Stomach (tissue), 9 donors: ENCODE results near the gene TMEM17. TPM values are rescaled to one million over a fixed set of nuclear protein-coding genes. Genes with fewer than 3 reads are reported as not detected.

Experiments used
- DNase-seq, 2 donors: peaks; one replicate each; pipeline versions ENCODE4 v3.0.0 to v3.0.0-alpha.2; 2013 to 2019
- H3K27ac ChIP-seq, 5 donors: fragments of 200-600 bp in 4 of 5; sonication (generic) in 4 of 5; one replicate each; pipeline ENCODE4 v1.5.1; 2013 to 2019; ENCODE audit warnings: mild to moderate bottlenecking in 1 of 5, moderate library complexity in 1 of 5
- H3K27me3 ChIP-seq, 3 donors: fragments of 200-600 bp; sonication (generic); one replicate each; pipeline ENCODE4 v1.5.1; 2017 to 2019; ENCODE audit warnings: mixed run types in 1 of 3
- H3K36me3 ChIP-seq, 4 donors: fragments of 200-600 bp; sonication (generic); 1 replicate in 3 of 4; 2 replicates in 1 of 4; pipeline ENCODE4 v1.5.1; 2016 to 2019
- H3K4me1 ChIP-seq, 4 donors: fragments of 200-600 bp; sonication (generic); one replicate each; pipeline ENCODE4 v1.5.1; 2016 to 2019
- H3K4me3 ChIP-seq, 4 donors: fragments of 200-600 bp; sonication (generic) in 3 of 4; one replicate each; pipeline ENCODE4 v1.5.1; 2016 to 2019; ENCODE audit warnings: mild to moderate bottlenecking in 1 of 4
- H3K9me3 ChIP-seq, 4 donors: fragments of 200-600 bp; sonication (generic); one replicate each; pipeline ENCODE4 v1.5.1; 2016 to 2019
- EP300 ChIP-seq: sonication (generic); formaldehyde crosslinking; IDR thresholded peaks from one replicate; pipeline ENCODE4 v1.6.1; 2017; ENCODE audit warnings: antibody characterized with exemption
- POLR2A ChIP-seq, 4 donors: fragments of 450-650 bp; IDR thresholded peaks; one replicate each; pipeline ENCODE4 v1.6.1; 2016; ENCODE audit warnings: antibody characterized with exemption in 4 of 4, control low read depth in 2 of 4, mild to moderate bottlenecking in 1 of 4, moderate library complexity in 1 of 4
- POLR2AphosphoS5 ChIP-seq, 3 donors: sonication (generic); formaldehyde crosslinking; IDR thresholded peaks; one replicate each; pipeline ENCODE4 v1.6.1; 2016; ENCODE audit warnings: antibody characterized with exemption in 3 of 3
- WGBS, 5 donors: extraction: QIAGEN DNeasy Blood & Tissue Kit in 3 of 5; methylation state at CpG; one replicate each; pipeline versions ENCODE4 v1.1.5 to v1.1.7; 2013 to 2018; 5-methylcytosine and 5-hydroxymethylcytosine counted together
- intact Hi-C: fragments of 100-400 bp; cut with DNase I; formaldehyde crosslinking; loops from one replicate; pipeline ENCODE4 v1.15.1; 2023; ENCODE audit warnings: low total_unique reads
- polyA plus RNA-seq, 3 donors: library from polyadenylated mRNA; stranded (reverse); fragments of 200-250 nt; gene quantifications; one replicate each; pipeline ENCODE4 v1.2.3, GENCODE V29; 2013
- total RNA-seq, 5 donors: library from RNA; depleted of rRNA; stranded (reverse); fragments of >200 nt; gene quantifications; one replicate each; pipeline versions ENCODE4 v1.1.0 to v1.2.3, GENCODE V29; 2014 to 2016
- TF ChIP-seq, protein P1 (sequence below), 7 experiments: fragments of 450-650 bp in 4 of 7; fragments of 200-600 bp in 3 of 7; sonication (generic) in 3 of 7; IDR thresholded peaks; one replicate each; pipeline ENCODE4 v1.5.1; 2016 to 2019; ENCODE audit warnings: antibody characterized with exemption in 7 of 7, control low read depth in 2 of 7, mild to moderate bottlenecking in 1 of 7
- donor health status: healthy with polysubstance abuse.
- donor health status: Bipolar disorder and iron deficiency.
- donor health status: healthy.

Gene TMEM17
- total and polyA plus RNA-seq, 8 donors = 0.87 to 2.2 (median 1.2) TPM; not detected in 3

DNA sequence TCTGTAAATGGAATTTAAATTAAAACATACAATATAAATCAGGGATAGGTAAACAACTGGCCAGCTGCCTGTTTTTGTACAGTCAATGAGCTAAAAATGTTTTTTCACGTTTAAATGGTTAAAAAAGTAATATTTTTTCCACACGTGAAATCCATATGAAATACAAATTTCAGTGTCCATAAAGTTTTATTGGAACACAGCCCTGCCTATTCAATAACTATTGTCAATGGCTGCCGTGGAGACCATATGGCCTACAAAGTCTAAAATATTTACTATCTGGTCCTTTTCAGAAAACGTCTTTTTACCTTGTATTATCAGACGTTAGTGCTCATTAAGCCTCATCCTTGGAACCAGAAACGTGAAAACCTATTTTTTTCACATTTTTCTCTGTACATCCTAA is 1.3 kb downstream of the TMEM17 start:
- H3K27me3 ChIP-seq = no peaks in the 10 kb centered on the region
- H3K4me1 ChIP-seq = peaks cover 4 to 17% (median 16%) of the 10 kb centered on the region in 4 donors
- H3K27ac ChIP-seq = peak overlapping the region in 3 of 5 donors; percentile 90 to 94 (median 93)
- intact Hi-C loops = no loop called here
- no peak overlapping the region for H3K4me3 ChIP-seq
- TF ChIP-seq, protein P1, sequence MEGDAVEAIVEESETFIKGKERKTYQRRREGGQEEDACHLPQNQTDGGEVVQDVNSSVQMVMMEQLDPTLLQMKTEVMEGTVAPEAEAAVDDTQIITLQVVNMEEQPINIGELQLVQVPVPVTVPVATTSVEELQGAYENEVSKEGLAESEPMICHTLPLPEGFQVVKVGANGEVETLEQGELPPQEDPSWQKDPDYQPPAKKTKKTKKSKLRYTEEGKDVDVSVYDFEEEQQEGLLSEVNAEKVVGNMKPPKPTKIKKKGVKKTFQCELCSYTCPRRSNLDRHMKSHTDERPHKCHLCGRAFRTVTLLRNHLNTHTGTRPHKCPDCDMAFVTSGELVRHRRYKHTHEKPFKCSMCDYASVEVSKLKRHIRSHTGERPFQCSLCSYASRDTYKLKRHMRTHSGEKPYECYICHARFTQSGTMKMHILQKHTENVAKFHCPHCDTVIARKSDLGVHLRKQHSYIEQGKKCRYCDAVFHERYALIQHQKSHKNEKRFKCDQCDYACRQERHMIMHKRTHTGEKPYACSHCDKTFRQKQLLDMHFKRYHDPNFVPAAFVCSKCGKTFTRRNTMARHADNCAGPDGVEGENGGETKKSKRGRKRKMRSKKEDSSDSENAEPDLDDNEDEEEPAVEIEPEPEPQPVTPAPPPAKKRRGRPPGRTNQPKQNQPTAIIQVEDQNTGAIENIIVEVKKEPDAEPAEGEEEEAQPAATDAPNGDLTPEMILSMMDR (IDR thresholded peaks at IDR 0.05) = no peak
- no peak for TF ChIP-seq EP300
- TF ChIP-seq POLR2AphosphoS5 (IDR thresholded peaks at IDR 0.05) = no peak
- no peak for TF ChIP-seq POLR2A (IDR thresholded peaks at IDR 0.05)
- H3K9me3 ChIP-seq = no peaks in the 10 kb centered on the region
- no peaks in the 10 kb centered on the region for H3K36me3 ChIP-seq
- 89 to 94% (median 92%) methylated on average over 6 of the region's 6 CpGs for WGBS, 5 donors
- no peak for DNase-seq

DNA sequence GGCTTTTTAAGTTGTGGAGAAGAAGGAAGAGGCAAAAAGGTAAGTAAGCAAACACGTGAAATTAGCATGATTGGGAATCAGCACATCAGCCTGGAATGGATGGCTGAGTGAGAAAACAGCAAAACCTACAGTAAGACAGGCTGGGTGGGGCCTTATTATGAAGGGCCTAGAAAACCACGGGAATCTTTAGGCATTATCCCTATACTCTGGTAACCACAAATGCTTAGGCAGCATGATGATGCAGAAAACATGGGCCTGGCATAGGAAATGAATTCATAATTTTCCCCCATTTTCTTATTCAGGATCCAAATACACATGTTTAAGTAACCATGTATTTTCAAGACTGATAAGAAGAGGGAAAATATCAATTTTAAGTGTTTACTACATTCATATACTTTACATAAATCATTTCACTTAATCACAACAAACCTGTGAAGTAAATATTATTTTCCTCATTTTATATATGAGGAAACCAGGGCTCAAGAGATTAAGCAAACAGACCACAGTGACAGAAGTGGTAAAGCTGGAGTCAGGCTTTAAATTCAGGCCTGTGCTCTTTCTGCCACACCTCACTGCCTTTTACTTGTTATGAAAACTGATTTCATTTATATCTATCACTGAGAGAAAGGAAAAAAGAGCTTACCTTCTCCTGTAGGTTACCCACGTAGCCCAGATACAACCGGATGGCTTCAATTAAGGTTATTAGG is 4.0 kb downstream of the TMEM17 start:
- TF ChIP-seq POLR2A (IDR thresholded peaks at IDR 0.05) = no peak
- TF ChIP-seq POLR2AphosphoS5 (IDR thresholded peaks at IDR 0.05) = no peak
- TF ChIP-seq, protein P1 (IDR thresholded peaks at IDR 0.05) = no peak
- no peak for TF ChIP-seq EP300
- H3K4me1 ChIP-seq = peaks cover 4 to 17% (median 15%) of the 10 kb centered on the region in 4 donors
- intact Hi-C loops = no loop called here
- no peaks in the 10 kb centered on the region for H3K27me3 ChIP-seq
- no peaks in the 10 kb centered on the region for H3K36me3 ChIP-seq
- WGBS, 5 donors = 56 to 70% (median 68%) methylated on average over 4 of the region's 4 CpGs
- no peak overlapping the region for H3K4me3 ChIP-seq
- no peak for DNase-seq
- H3K9me3 ChIP-seq = no peaks in the 10 kb centered on the region
- H3K27ac ChIP-seq = no peak overlapping the region

DNA sequence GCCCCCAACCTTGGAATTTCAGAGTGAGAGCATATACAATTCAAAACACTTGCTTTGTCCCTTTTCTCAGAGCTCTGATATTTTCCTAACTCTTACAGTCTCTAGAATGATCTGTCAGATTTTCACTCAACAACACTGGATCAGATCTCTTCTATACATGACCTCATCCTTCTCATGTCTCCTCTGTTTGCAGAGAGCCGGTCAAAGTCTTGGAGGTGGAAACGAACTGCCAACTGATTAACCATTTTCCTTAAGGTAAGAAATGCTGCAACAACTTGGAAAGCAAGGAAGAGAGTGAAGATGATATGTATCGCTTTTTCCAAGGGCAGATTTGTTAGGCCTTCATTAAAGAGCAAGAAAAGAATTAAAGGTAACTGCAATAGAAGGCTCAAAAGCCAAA is 4.9 kb downstream of the TMEM17 start:
- Histone ChIP-seq H3K27ac (no peak overlapping the region), H3K4me1 (peaks cover 0 to 10% (median 8%) of the 10 kb centered on the region in 4 donors), H3K27me3 (no peaks in the 10 kb centered on the region), H3K4me3 (no peak overlapping the region), H3K36me3 (no peaks in the 10 kb centered on the region), H3K9me3 (no peaks in the 10 kb centered on the region)
- 76 to 89% (median 78%) methylated on average over 3 of the region's 3 CpGs for WGBS, 5 donors
- TF ChIP-seq EP300 (no peak), POLR2A (IDR thresholded peaks at IDR 0.05) (no peak), POLR2AphosphoS5 (IDR thresholded peaks at IDR 0.05) (no peak)
- TF ChIP-seq, protein P1 (IDR thresholded peaks at IDR 0.05) = no peak
- no peak for DNase-seq
- intact Hi-C loops = no loop called here

DNA sequence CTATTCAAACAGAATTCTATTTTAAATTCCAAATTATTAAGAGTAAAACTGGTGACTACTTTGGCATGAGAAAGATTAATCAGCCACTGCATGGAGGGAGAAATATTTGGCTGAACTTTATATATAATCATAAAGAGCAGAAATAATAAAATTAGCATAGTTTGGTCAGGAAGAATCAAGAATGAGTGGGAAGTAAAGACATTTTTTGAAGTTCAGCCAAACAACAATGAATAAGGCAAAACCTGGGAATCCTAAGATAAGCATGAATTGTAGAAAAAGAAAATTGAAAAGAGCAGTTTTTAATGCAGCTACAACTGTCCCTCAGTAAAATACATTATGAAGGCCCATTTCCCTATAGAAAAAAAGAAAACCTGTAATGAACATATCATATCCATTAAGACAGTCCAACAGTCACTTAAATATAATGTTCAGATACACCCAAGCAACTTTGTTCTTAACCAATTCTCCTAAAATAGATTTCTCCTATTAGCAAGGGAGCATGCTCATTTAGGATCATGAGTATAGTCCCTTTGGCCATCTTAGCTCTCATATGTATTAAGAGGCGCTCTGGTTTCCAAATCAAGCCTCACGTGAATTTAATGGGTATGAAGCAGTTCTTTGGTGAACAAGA is 6.5 kb downstream of the TMEM17 start:
- TF ChIP-seq EP300 = no peak
- TF ChIP-seq, protein P1 (IDR thresholded peaks at IDR 0.05) = no peak
- TF ChIP-seq POLR2AphosphoS5 (IDR thresholded peaks at IDR 0.05) = no peak
- no peak for TF ChIP-seq POLR2A (IDR thresholded peaks at IDR 0.05)
- Histone ChIP-seq H3K4me1 (no peaks in the 10 kb centered on the region), H3K36me3 (no peaks in the 10 kb centered on the region), H3K27ac (no peak overlapping the region), H3K27me3 (no peaks in the 10 kb centered on the region), H3K4me3 (no peak overlapping the region), H3K9me3 (no peaks in the 10 kb centered on the region)
- 69 to 97% (median 92%) methylated on average over 2 of the region's 2 CpGs for WGBS, 5 donors
- intact Hi-C loops = no loop called here
- no peak for DNase-seq
